Colonic mucosa (tissue), 4 donors: ENCODE measurements around the gene HIGD1A. TPM values are rescaled to one million over a fixed set of nuclear protein-coding genes. Genes with fewer than 3 reads are reported as not detected.

ENCODE experiments used
- DNase-seq: peaks from one replicate; pipeline ENCODE4 v3.0.0-alpha.2; 2020
- H3K27ac ChIP-seq: fragments of 200-600 bp; one replicate; pipeline ENCODE4 v1.8.0; 2021
- H3K27me3 ChIP-seq: fragments of 200-600 bp; one replicate; pipeline ENCODE4 v1.8.0; 2021
- H3K36me3 ChIP-seq: fragments of 200-600 bp; one replicate; pipeline ENCODE4 v1.8.0; 2021
- H3K4me1 ChIP-seq: fragments of 200-600 bp; one replicate; pipeline ENCODE4 v1.8.0; 2021; ENCODE audit warnings: mild to moderate bottlenecking
- H3K4me3 ChIP-seq: fragments of 200-600 bp; one replicate; pipeline ENCODE4 v1.8.0; 2021
- H3K9ac ChIP-seq, 2 donors: one replicate each; pipeline ENCODE4 v1.7.0; 2013; ENCODE audit warnings: control low read depth in 2 of 2, low read depth in 2 of 2, low read length in 2 of 2
- H3K9me3 ChIP-seq: fragments of 200-600 bp; one replicate; pipeline ENCODE4 v1.8.0; 2021
- CTCF ChIP-seq: fragments of 200-600 bp; IDR thresholded peaks from one replicate; pipeline ENCODE4 v1.8.0; 2022; ENCODE audit warnings: antibody characterized with exemption, mild to moderate bottlenecking
- intact Hi-C: fragments of 100-400 bp; cut with DNase I; formaldehyde crosslinking; loops from one replicate; pipeline ENCODE4 v1.14.1; 2022
- total RNA-seq, 2 donors: library from RNA; stranded (reverse); fragmentation: NEBNext Ultra II Directional in 1 of 2; extraction: Animal tissue kit (Norgen Biotek cat#: 25700) in 1 of 2; gene quantifications; one replicate each; pipeline ENCODE4 v1.2.1, GENCODE V29; 2021
- donor health status: healthy.
- donor health status: DM: no; HTN: no; CAD: no.
- donor health status: DM: no; HTN: no; CAD: no.

Gene HIGD1A
- total RNA-seq, 2 donors from 2014 or later: 224 to 360 TPM

- Histone ChIP-seq H3K36me3 (no peaks in the 10 kb centered on the region), H3K27me3 (no peaks in the 10 kb centered on the region), H3K9me3 (no peaks in the 10 kb centered on the region), H3K27ac (no peak overlapping the region), H3K4me3 (no peak overlapping the region), H3K4me1 (no peaks in the 10 kb centered on the region), H3K9ac (no peak overlapping the region)
- no peak for DNase-seq
- intact Hi-C loops: no loop called here
- TF ChIP-seq CTCF: no peak
These were observed 40.1 kb upstream of the HIGD1A start for GRCh38 chr3:42844412-42844713.

- H3K9me3 ChIP-seq: no peaks in the 10 kb centered on the region
- H3K36me3 ChIP-seq: no peaks in the 10 kb centered on the region
- no peak overlapping the region for H3K4me3 ChIP-seq
- no peak for DNase-seq
- H3K27me3 ChIP-seq: no peaks in the 10 kb centered on the region
- H3K27ac ChIP-seq: no peak overlapping the region
- intact Hi-C loops: no loop called here
- no peaks in the 10 kb centered on the region for H3K4me1 ChIP-seq
- H3K9ac ChIP-seq: no peak overlapping the region
- TF ChIP-seq CTCF: no peak
These were observed 39.6 kb upstream of the HIGD1A start for GRCh38 chr3:42843713-42844411.

- TF ChIP-seq CTCF: no peak
- H3K27me3 ChIP-seq: no peaks in the 10 kb centered on the region
- no peaks in the 10 kb centered on the region for H3K9me3 ChIP-seq
- H3K27ac ChIP-seq: no peak overlapping the region
- intact Hi-C loops: no loop called here
- H3K36me3 ChIP-seq: no peaks in the 10 kb centered on the region
- H3K9ac ChIP-seq: no peak overlapping the region
- no peak overlapping the region for H3K4me3 ChIP-seq
- no peaks in the 10 kb centered on the region for H3K4me1 ChIP-seq
- no peak for DNase-seq
These were observed 37.0 kb upstream of the HIGD1A start for GRCh38 chr3:42841332-42841731.

GRCh38 chr3:42839616-42840015 lies 35.3 kb upstream of the HIGD1A start:
- H3K4me1 ChIP-seq: no peaks in the 10 kb centered on the region
- H3K9ac ChIP-seq: no peak overlapping the region
- H3K36me3 ChIP-seq: no peaks in the 10 kb centered on the region
- no peak overlapping the region for H3K27ac ChIP-seq
- TF ChIP-seq CTCF: peak; percentile 72
- intact Hi-C loops: loop anchor here (5.0 kb wide), 1 partner anchor 57 kb away; no protein-coding TSS in a partner anchor
- H3K27me3 ChIP-seq: no peaks in the 10 kb centered on the region
- no peak overlapping the region for H3K4me3 ChIP-seq
- H3K9me3 ChIP-seq: no peaks in the 10 kb centered on the region
- DNase-seq: peak; percentile 49

GRCh38 chr3:42838571-42838970 lies 34.3 kb upstream of the HIGD1A start:
- intact Hi-C loops: loop anchor here (5.0 kb wide), 1 partner anchor 56 kb away; no protein-coding TSS in a partner anchor
- no peak overlapping the region for H3K9ac ChIP-seq
- no peak for DNase-seq
- no peak overlapping the region for H3K4me3 ChIP-seq
- TF ChIP-seq CTCF: no peak
- no peaks in the 10 kb centered on the region for H3K27me3 ChIP-seq
- H3K27ac ChIP-seq: no peak overlapping the region
- no peaks in the 10 kb centered on the region for H3K36me3 ChIP-seq
- no peaks in the 10 kb centered on the region for H3K9me3 ChIP-seq
- H3K4me1 ChIP-seq: no peaks in the 10 kb centered on the region
